GM23338 (cell line): Measurements from ENCODE around the gene OR10P1. TPM values are rescaled to one million over a fixed set of nuclear protein-coding genes. Genes with fewer than 3 reads are reported as not detected.

Experiments
- ATAC-seq: fragments of 200-7000 bp; cut with Tn5 transposase; 3 replicates; pipeline ENCODE4 v1.9.1; 2020
- DNase-seq: peaks from one replicate; pipeline ENCODE4 v3.0.0-alpha.2; 2015; ENCODE audit warnings: low spot score
- H2AFZ ChIP-seq: fragments of 200-600 bp; sonication (generic); 2 replicates; pipeline ENCODE4 v1.8.0; 2016; ENCODE audit warnings: antibody characterized with exemption, mild to moderate bottlenecking, moderate library complexity
- H3F3A ChIP-seq: fragments of 200-600 bp; sonication (generic); replicated peaks from 2 replicates; pipeline ENCODE4 v1.8.0; 2017; ENCODE audit warnings: antibody characterized with exemption, mixed run types, low read depth
- H3K27ac ChIP-seq: fragments of 200-600 bp; sonication (generic); 2 replicates; pipeline ENCODE4 v1.6.1; 2016; ENCODE audit warnings: low read depth
- H3K27me3 ChIP-seq: fragments of 200-600 bp; sonication (generic); 2 replicates; pipeline ENCODE4 v1.8.0; 2016; ENCODE audit warnings: mild to moderate bottlenecking, mixed run types, moderate library complexity; ENCODE audit not compliant: insufficient read depth
- H3K36me3 ChIP-seq: fragments of 200-600 bp; sonication (generic); 2 replicates; pipeline ENCODE4 v1.8.0; 2016; ENCODE audit warnings: mild to moderate bottlenecking; ENCODE audit not compliant: insufficient read depth
- H3K4me1 ChIP-seq: fragments of 200-600 bp; sonication (generic); 2 replicates; pipeline ENCODE4 v1.8.0; 2016; ENCODE audit warnings: mild to moderate bottlenecking, moderate library complexity; ENCODE audit not compliant: insufficient read depth
- H3K4me2 ChIP-seq: fragments of 200-600 bp; sonication (generic); 2 replicates; pipeline ENCODE4 v1.7.1; 2017; ENCODE audit warnings: mixed run types
- H3K4me3 ChIP-seq: fragments of 200-600 bp; sonication (generic); 2 replicates; pipeline ENCODE4 v1.6.1; 2016; ENCODE audit warnings: mixed run types
- H3K79me2 ChIP-seq: fragments of 200-600 bp; sonication (generic); replicated peaks from 2 replicates; pipeline ENCODE4 v1.8.0; 2017; ENCODE audit warnings: mild to moderate bottlenecking; ENCODE audit not compliant: insufficient read depth
- H3K9me2 ChIP-seq: fragments of 200-600 bp; sonication (generic); 2 replicates; pipeline ENCODE4 v1.8.0; 2017; ENCODE audit not compliant: insufficient read depth
- H4K20me1 ChIP-seq: fragments of 200-600 bp; sonication (generic); replicated peaks from 2 replicates; pipeline ENCODE4 v1.8.0; 2017; ENCODE audit warnings: mild to moderate bottlenecking; ENCODE audit not compliant: insufficient read depth
- H3K27ac Mint-ChIP-seq: 2 replicates; pipeline ENCODE4 v1.8.0; 2020; ENCODE audit warnings: inconsistent platforms, mild to moderate bottlenecking, moderate library complexity, mixed read lengths
- H3K27me3 Mint-ChIP-seq: 3 replicates; pipeline ENCODE4 v1.8.0; 2022; ENCODE audit warnings: low read depth, mild to moderate bottlenecking, moderate library complexity, mixed read lengths, inconsistent platforms; ENCODE audit not compliant: insufficient read depth, poor library complexity
- H3K36me3 Mint-ChIP-seq: 3 replicates; pipeline ENCODE4 v1.8.0; 2021; ENCODE audit warnings: low read depth, mild to moderate bottlenecking, inconsistent platforms, moderate library complexity, mixed read lengths
- H3K4me1 Mint-ChIP-seq: 3 replicates; pipeline ENCODE4 v1.8.0; 2020; ENCODE audit warnings: mild to moderate bottlenecking, inconsistent platforms, mixed read lengths
- H3K4me3 Mint-ChIP-seq: 3 replicates; pipeline ENCODE4 v1.8.0; 2021; ENCODE audit warnings: moderate library complexity, mild to moderate bottlenecking, inconsistent platforms, mixed read lengths
- H3K9me3 Mint-ChIP-seq: 3 replicates; pipeline ENCODE4 v1.8.0; 2020; ENCODE audit warnings: moderate library complexity, mild to moderate bottlenecking, inconsistent platforms, mixed read lengths
- CREB1 ChIP-seq: fragments of 250-450 bp; sonication (Bioruptor Pico); IDR thresholded peaks from 2 replicates; pipeline ENCODE4 v1.5.0; 2020; ENCODE audit warnings: low read depth, mild to moderate bottlenecking, moderate library complexity
- EZH2 ChIP-seq: fragments of 200-600 bp; sonication (generic); IDR thresholded peaks from one replicate; pipeline ENCODE4 v1.8.0; 2017; ENCODE audit warnings: antibody characterized with exemption, mild to moderate bottlenecking, low read depth; ENCODE audit not compliant: unreplicated experiment
- JUNB ChIP-seq: IDR thresholded peaks from one replicate; pipeline ENCODE4 v1.6.1; 2016; ENCODE audit warnings: antibody characterized with exemption; ENCODE audit not compliant: unreplicated experiment
- NANOG ChIP-seq: IDR thresholded peaks from 2 replicates; pipeline ENCODE4 v1.6.1; 2016; ENCODE audit warnings: antibody characterized with exemption, borderline replicate concordance
- POLR2AphosphoS5 ChIP-seq: IDR thresholded peaks from 2 replicates; pipeline ENCODE4 v1.6.1; 2016; ENCODE audit warnings: antibody characterized with exemption, low read depth
- polyA plus RNA-seq: library from polyadenylated mRNA; unstranded; fragments of >200 nt; fragmentation: Nextera tagmentation; extraction: Ambion mirVana; gene quantifications from 2 replicates; pipeline ENCODE4 v1.2.1, GENCODE V29; 2016
- total RNA-seq: library from RNA; depleted of rRNA; stranded (reverse); fragments of >200 nt; shearing (Covaris generic); gene quantifications from 2 replicates; pipeline ENCODE4 v1.2.3, GENCODE V29; 2014
- TF ChIP-seq, protein P1 (sequence below): IDR thresholded peaks from 2 replicates; pipeline ENCODE4 v1.6.1; 2016; ENCODE audit warnings: antibody characterized with exemption
- TF ChIP-seq, protein P2 (sequence below), 2 experiments: fragments of 200-600 bp in 1 of 2; sonication (generic) in 1 of 2; conservative IDR thresholded peaks; 2 replicates each; pipeline versions ENCODE4 v1.5.1 to v1.6.1; 2016 to 2017; ENCODE audit warnings: antibody characterized with exemption in 2 of 2, low read depth in 2 of 2, mild to moderate bottlenecking in 2 of 2, moderate library complexity in 1 of 2
- TF ChIP-seq, protein P3 (sequence below): fragments of 250-450 bp; sonication (Bioruptor Pico); IDR thresholded peaks from 2 replicates; pipeline ENCODE4 v1.5.0; 2020; ENCODE audit warnings: mild to moderate bottlenecking, moderate library complexity

Gene OR10P1
- total and polyA plus RNA-seq, 2 experiments from 2014 or later = not detected

DNA sequence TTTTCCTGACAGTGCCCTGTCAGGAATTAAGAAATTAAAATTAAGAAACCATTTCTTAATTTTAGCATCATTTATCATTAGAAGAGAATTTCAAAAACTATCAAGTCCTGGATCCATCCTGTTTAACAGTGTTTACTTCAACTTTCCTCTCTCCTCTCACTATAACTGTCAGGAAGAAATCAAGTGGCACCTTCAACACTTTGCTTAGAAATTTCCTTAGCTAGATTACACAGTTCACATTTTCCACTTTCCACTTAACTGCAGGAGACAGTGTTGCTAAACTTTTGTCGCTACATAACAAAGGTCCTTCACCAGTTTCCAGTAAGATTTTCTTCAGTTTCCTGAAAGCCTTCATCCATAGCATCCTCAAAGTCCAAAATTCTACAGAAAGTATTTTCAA is 21.9 kb upstream of the OR10P1 start (continued):
- TF ChIP-seq, protein P1, sequence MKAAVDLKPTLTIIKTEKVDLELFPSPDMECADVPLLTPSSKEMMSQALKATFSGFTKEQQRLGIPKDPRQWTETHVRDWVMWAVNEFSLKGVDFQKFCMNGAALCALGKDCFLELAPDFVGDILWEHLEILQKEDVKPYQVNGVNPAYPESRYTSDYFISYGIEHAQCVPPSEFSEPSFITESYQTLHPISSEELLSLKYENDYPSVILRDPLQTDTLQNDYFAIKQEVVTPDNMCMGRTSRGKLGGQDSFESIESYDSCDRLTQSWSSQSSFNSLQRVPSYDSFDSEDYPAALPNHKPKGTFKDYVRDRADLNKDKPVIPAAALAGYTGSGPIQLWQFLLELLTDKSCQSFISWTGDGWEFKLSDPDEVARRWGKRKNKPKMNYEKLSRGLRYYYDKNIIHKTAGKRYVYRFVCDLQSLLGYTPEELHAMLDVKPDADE = no peak
- TF ChIP-seq JUNB = no peak

DNA sequence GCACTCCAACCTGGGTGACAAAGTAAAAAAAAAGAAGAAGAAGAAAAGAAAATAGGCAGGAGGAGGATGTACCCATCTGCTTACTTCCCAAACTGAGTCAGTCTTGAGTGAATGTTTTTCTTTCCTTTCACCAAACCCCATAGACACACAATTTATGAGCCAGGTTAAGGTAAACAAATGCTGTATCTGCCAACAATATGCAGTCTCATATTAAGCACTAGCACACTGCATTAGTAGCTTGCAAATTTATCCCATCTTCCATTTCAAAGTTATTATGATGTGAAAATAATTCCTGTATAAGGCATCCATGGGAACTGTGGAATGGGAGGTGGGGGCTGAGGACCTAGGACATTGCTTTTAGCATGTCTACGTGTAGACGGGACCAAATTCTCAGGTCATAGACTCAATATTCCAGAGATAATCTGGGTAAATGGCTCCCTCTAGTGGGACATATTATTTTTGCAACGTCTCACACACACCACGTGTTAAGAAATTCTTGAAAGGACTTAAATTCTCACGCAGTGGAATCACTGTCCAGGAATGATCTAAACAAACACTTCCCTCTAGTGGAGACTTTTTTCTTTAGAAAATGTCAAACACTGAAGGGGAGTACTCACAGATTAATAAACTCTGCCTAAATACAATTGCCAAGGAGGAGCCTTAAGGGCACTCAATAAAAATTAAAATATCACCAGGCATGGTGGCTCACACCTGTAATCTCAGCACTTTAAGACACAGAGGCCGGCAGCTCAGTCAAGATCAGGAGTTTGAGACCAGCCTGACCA is 17.1 kb upstream of the OR10P1 start:
- Histone ChIP-seq H3K36me3 (no peaks in the 10 kb centered on the region; the same call in 1 of the 2 replicates), H3K4me3 (no peak overlapping the region), H3K4me1 (0 out of 2 replicates have a peak, but pooled peaks cover 6% of the 10 kb centered on the region), H3K27ac (no peak overlapping the region), H3K79me2 (no peaks in the 10 kb centered on the region), H4K20me1 (no peaks in the 10 kb centered on the region), H3K9me2 (no peaks in the 10 kb centered on the region), H3F3A (no peaks in the 10 kb centered on the region), H3K27me3 (no peaks in the 10 kb centered on the region), H2AFZ (no peak overlapping the region), H3K4me2 (no peak overlapping the region)
- Mint-ChIP-seq H3K9me3 (peaks cover 37% of the 10 kb centered on the region), H3K36me3 (peaks cover 33% of the 10 kb centered on the region), H3K27ac (peak overlapping the region; percentile 80; the same call in 1 of the 2 replicates), H3K4me3 (no peak overlapping the region), H3K27me3 (no peaks in the 10 kb centered on the region), H3K4me1 (peaks cover 5% of the 10 kb centered on the region)
- ATAC-seq = peak; percentile 93
- TF ChIP-seq, protein P2, sequence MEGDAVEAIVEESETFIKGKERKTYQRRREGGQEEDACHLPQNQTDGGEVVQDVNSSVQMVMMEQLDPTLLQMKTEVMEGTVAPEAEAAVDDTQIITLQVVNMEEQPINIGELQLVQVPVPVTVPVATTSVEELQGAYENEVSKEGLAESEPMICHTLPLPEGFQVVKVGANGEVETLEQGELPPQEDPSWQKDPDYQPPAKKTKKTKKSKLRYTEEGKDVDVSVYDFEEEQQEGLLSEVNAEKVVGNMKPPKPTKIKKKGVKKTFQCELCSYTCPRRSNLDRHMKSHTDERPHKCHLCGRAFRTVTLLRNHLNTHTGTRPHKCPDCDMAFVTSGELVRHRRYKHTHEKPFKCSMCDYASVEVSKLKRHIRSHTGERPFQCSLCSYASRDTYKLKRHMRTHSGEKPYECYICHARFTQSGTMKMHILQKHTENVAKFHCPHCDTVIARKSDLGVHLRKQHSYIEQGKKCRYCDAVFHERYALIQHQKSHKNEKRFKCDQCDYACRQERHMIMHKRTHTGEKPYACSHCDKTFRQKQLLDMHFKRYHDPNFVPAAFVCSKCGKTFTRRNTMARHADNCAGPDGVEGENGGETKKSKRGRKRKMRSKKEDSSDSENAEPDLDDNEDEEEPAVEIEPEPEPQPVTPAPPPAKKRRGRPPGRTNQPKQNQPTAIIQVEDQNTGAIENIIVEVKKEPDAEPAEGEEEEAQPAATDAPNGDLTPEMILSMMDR (conservative IDR thresholded peaks at IDR 0.05; ENCODE audit: low read depth in 2 of 2) = peak; percentile 86 to 96
- TF ChIP-seq NANOG = no peak
- TF ChIP-seq CREB1 (CRISPR knock-in tag) = peak; percentile 4; the same call in 1 of the 2 replicates
- no peak for TF ChIP-seq POLR2AphosphoS5
- peak; percentile 98 for DNase-seq

DNA sequence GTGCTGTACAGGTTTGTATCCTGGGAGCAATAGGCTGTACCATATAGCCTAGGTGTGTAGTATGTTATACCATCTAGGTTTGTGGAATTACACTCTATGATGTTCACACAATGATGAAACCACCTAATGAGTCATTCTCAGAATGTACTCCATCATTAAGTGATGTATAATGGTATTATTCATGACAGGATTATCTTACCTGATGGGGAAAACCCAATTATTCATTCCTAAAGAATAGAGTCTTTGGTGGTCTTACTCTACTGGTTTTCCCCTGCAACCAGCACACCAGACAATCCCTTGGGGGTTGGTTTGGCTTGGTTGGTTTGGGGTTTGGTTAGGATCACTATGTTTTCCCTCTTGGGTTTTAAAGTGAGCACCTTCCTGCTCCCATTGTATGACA is 12.6 kb upstream of the OR10P1 start:
- Histone ChIP-seq H3K27me3 (no peaks in the 10 kb centered on the region), H3K4me1 (0 out of 2 replicates have a peak, but pooled peaks cover 6% of the 10 kb centered on the region), H3K36me3 (no peaks in the 10 kb centered on the region), H3K4me3 (no peak overlapping the region), H2AFZ (no peak overlapping the region), H3K79me2 (no peaks in the 10 kb centered on the region), H3F3A (no peaks in the 10 kb centered on the region), H3K4me2 (no peak overlapping the region), H4K20me1 (no peaks in the 10 kb centered on the region), H3K9me2 (peaks cover 7% of the 10 kb centered on the region; the same call in 1 of the 2 replicates), H3K27ac (no peak overlapping the region)
- ATAC-seq = no peak
- Mint-ChIP-seq H3K27me3 (no peaks in the 10 kb centered on the region), H3K4me1 (peaks cover 5% of the 10 kb centered on the region), H3K4me3 (no peak overlapping the region), H3K27ac (no peak overlapping the region), H3K9me3 (no peaks in the 10 kb centered on the region), H3K36me3 (no peaks in the 10 kb centered on the region)
- no peak for DNase-seq
- TF ChIP-seq EZH2 (no peak), POLR2AphosphoS5 (no peak), CREB1 (CRISPR knock-in tag) (no peak)
- TF ChIP-seq, protein P1 = no peak
- TF ChIP-seq, protein P3, sequence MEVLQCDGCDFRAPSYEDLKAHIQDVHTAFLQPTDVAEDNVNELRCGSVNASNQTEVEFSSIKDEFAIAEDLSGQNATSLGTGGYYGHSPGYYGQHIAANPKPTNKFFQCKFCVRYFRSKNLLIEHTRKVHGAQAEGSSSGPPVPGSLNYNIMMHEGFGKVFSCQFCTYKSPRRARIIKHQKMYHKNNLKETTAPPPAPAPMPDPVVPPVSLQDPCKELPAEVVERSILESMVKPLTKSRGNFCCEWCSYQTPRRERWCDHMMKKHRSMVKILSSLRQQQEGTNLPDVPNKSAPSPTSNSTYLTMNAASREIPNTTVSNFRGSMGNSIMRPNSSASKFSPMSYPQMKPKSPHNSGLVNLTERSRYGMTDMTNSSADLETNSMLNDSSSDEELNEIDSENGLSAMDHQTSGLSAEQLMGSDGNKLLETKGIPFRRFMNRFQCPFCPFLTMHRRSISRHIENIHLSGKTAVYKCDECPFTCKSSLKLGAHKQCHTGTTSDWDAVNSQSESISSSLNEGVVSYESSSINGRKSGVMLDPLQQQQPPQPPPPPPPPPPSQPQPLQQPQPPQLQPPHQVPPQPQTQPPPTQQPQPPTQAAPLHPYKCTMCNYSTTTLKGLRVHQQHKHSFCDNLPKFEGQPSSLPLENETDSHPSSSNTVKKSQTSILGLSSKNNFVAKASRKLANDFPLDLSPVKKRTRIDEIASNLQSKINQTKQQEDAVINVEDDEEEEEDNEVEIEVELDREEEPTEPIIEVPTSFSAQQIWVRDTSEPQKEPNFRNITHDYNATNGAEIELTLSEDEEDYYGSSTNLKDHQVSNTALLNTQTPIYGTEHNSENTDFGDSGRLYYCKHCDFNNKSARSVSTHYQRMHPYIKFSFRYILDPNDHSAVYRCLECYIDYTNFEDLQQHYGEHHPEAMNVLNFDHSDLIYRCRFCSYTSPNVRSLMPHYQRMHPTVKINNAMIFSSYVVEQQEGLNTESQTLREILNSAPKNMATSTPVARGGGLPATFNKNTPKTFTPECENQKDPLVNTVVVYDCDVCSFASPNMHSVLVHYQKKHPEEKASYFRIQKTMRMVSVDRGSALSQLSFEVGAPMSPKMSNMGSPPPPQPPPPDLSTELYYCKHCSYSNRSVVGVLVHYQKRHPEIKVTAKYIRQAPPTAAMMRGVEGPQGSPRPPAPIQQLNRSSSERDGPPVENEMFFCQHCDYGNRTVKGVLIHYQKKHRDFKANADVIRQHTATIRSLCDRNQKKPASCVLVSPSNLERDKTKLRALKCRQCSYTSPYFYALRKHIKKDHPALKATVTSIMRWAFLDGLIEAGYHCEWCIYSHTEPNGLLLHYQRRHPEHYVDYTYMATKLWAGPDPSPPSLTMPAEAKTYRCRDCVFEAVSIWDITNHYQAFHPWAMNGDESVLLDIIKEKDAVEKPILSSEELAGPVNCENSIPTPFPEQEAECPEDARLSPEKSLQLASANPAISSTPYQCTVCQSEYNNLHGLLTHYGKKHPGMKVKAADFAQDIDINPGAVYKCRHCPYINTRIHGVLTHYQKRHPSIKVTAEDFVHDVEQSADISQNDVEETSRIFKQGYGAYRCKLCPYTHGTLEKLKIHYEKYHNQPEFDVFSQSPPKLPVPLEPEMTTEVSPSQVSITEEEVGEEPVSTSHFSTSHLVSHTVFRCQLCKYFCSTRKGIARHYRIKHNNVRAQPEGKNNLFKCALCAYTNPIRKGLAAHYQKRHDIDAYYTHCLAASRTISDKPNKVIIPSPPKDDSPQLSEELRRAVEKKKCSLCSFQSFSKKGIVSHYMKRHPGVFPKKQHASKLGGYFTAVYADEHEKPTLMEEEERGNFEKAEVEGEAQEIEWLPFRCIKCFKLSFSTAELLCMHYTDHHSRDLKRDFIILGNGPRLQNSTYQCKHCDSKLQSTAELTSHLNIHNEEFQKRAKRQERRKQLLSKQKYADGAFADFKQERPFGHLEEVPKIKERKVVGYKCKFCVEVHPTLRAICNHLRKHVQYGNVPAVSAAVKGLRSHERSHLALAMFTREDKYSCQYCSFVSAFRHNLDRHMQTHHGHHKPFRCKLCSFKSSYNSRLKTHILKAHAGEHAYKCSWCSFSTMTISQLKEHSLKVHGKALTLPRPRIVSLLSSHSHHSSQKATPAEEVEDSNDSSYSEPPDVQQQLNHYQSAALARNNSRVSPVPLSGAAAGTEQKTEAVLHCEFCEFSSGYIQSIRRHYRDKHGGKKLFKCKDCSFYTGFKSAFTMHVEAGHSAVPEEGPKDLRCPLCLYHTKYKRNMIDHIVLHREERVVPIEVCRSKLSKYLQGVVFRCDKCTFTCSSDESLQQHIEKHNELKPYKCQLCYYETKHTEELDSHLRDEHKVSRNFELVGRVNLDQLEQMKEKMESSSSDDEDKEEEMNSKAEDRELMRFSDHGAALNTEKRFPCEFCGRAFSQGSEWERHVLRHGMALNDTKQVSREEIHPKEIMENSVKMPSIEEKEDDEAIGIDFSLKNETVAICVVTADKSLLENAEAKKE = no peak
